A172 (cell line): ENCODE results near the gene CEP120. TPM values are rescaled to one million over a fixed set of nuclear protein-coding genes. Genes with fewer than 3 reads are reported as not detected.
A peak's percentile ranks its signal among the peaks of the same experiment; 100 is the strongest.
"Not testable (repeated sequence)": the region's sequence is repeated elsewhere in the genome, so short reads cannot be mapped to it uniquely, and the experiment has no call there.

Experiments
- DNase-seq: peaks from one replicate; pipeline ENCODE4 v3.0.0-alpha.2; 2015; ENCODE audit warnings: low spot score
- total RNA-seq: library from RNA; depleted of rRNA; stranded (reverse); fragments of >200 nt; shearing (Covaris generic); gene quantifications from 2 replicates; pipeline ENCODE4 v1.2.3, GENCODE V29; 2014

Gene CEP120
- total RNA-seq, 1 experiment from 2014 or later = 22.3 TPM

GRCh38 chr5:123387313-123387712 lies 35.9 kb downstream of the CEP120 start:
- no peak for DNase-seq

DNA sequence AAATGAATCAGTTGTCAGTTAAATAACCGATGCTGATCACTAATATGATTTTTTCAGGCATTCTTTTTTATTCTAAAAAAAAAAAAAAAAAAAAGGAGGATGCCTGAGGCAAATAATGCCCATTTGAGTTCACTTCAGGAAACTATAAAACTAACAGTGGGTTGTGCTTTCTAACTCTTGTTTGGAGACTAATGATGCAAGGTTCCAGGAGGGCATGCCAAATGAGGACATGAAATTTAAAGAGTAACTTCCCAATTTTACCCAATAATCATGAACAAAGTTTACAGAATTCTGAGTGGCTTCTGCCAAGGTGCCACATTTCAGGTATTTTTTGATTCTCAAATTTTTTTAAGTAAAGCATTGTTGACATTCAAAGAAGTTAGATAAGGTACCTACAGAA lies 41.0 kb downstream of the CEP120 start:
- DNase-seq = no peak

DNA sequence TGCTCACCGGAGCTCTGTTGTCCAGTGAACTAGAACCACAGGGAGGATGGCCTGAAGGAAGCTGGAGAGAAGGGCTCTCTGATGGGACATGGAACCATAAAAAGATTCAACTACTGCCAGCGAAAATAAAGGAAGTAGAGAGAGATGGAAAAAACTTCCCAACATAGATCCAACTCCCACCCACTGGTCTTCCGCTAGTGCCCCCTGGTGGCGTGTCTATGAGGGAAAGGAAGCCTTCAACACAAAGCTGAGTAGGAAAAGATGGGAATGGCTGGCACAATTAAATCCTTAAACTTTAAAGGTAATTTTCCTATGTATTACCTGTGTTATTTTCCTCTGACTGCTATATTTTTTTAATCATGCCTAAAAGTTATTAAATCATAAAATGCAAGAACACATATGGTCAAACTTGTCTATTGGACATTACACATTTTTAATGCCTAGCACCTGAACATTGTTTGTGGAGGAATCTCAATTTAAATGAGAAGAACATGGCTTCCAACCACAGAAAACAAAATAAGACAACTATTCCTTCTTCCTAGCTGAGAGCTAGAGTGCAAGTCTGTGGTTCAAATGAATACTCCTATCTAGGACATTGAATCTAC lies 51.5 kb downstream of the CEP120 start:
- DNase-seq = peak; percentile 27

DNA sequence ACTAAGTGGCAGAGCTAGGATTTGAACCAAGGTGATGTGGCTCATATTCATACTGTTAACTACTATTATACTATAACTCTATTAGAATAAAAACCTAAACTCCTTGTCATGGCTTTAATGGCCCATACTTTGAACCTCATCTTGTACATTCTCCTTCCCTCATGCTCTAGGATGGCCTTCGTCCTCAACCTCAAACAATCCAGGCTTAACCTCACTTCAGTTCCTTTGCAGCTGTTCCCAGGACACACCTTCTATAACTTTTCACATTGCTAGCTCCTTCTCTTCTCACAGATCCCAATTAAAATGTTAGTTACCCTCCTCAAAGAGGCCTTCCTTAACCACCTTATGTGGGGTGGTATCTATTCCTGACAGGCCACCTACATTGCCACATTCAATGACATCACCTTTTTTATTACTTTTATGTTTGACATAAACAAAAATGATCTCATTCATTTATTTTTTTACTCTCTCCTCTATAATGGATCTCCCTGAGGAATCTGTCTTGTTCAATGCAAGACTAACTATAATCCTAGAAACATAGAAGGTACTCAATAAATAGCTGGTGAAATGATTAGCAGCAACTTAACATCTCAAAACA lies 53.7 kb downstream of the CEP120 start:
- no peak for DNase-seq

GRCh38 chr5:123367739-123368138 lies 55.5 kb downstream of the CEP120 start:
- peak; percentile 1 for DNase-seq

GRCh38 chr5:123365156-123365555 lies 58.0 kb downstream of the CEP120 start:
- no peak for DNase-seq

DNA sequence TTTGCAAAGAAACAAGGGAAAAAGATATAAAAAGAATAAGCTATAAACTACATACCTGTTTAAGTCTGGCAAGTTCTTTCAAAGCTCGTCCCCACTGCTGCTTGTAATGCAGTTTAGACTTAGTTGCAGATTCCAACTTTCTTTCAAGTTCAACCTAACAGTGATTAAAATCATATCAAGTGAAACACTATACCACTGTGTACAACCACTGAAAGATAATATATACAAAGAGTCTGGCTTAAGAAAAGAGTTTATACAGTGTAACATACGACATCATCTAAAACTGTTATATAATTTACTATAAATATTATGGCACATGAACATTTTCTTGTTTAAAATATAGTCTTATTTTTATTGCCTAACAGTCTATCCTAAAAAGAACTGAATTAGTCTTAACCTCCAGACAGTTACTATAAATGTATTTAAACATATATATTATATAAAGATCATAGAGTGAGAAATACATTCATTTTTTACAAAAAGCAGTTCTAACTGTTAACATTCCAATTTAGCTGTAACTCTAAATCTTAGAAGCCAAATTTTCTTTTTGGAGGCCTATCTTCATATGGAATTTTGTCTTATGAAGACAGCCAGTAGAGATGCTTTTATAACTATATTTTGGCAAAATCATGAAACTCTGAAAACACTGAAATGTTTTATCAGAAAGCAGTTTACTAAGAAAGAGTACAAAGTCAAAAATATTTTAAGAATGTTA lies 58.6 kb downstream of the CEP120 start:
- DNase-seq = no peak

GRCh38 chr5:123360910-123361309 lies 62.3 kb downstream of the CEP120 start:
- no peak for DNase-seq

DNA sequence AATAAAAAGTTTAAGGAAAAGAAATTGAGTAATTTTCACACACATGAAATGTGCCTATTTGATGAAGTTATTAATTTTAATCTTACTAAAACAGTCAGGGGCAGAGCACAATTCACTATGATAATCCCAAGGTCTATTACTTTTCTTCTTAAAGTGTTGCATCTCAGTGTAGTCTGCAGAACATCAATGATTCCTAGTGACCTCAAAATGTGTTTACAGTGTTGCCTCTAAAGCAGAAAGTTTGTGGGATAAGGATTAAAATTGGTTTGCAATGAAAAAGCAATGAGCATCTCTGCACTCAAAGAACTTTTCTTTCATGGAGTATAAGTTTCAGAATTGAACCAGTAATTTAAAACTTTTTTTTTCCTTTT lies 63.0 kb downstream of the CEP120 start:
- DNase-seq = no peak

- DNase-seq = no peak
Observed at GRCh38 chr5:123359454-123360200, 63.6 kb downstream of the CEP120 start.

- DNase-seq = no peak
Observed at GRCh38 chr5:123358751-123359150, 64.5 kb downstream of the CEP120 start.

GRCh38 chr5:123358304-123358703 lies 64.9 kb downstream of the CEP120 start:
- DNase-seq = no peak

DNA sequence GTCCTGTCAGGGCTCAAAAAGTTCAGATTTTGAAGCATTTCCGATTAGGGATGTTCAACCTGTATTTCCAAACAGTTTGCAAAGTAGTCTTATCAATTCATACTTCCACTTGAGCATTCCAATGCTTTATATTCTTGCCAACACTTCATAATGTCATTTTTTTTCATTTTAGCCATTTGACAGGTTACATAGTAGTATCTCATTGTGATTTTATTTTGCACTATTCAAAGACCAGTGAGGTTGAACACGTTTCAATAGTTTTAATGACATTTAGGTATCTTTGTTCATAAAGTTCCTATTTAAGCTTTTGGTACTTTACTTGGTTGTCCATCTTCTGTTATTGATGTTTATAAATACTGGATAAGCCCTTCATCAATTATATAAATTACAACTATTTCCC lies 71.4 kb downstream of the CEP120 start:
- DNase-seq = no peak

DNA sequence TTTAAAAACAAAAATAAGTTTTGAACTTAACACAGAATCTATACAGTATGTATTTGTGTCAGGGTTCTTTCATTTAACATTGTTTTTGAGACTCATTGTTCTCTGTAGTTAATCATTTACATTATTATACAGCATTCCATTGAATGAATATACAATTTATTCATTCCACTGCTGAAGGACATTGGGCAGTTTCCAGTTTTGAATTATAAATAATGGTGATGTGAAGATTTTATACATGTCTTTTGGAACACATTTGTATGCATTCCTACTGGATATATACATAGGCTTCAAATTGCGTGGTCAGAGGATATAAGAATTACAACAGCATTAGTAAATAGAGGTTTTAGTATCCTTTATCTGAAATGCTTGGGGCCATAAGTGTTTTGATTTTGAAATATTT lies 72.0 kb downstream of the CEP120 start:
- DNase-seq = no peak

DNA sequence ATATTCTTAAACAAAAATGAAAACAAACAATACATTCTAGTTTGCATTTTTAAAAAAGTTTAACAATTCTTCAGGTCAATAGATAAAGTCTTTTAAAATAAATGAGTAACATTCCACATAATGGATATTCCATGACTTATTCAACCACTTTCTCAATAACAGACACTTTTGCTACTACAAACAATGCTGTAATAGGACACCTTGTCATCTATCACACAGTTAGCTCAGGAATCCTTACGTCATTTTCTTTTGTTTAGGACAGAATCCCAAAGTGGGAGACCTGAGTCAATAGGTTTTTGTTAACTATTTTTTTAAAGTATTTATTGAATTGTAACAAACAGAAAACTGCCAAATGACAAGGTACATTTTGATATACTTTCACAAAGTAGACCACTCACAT lies 72.5 kb downstream of the CEP120 start:
- DNase-seq = no peak

DNA sequence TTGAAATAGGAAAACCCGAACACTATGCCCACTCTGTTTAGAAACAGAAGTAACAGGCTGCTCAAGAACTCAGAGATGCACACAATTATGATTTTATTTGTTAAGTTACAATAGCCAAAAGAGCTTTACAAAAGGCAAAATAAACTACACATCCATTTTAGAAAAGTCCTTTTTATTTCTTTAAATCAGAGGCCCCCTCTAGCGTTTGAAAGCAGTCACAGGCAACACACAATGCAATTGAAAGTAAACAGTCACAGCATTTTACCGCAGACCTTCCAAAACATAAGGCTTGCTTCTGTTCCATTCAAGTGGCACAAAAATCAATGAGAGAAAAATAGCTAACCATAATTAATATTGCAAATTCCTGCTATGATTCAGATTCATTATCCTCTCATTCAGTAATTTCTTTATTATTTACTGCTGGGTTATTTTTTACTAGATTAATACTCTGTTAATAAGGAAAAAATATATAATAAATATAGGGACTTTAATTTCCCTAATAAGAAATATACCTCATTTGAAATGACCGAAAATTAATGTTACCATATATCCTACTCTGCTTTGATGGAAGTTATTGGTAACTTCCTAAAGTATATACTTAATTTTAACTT lies 78.3 kb downstream of the CEP120 start:
- DNase-seq = peak; percentile 3

DNA sequence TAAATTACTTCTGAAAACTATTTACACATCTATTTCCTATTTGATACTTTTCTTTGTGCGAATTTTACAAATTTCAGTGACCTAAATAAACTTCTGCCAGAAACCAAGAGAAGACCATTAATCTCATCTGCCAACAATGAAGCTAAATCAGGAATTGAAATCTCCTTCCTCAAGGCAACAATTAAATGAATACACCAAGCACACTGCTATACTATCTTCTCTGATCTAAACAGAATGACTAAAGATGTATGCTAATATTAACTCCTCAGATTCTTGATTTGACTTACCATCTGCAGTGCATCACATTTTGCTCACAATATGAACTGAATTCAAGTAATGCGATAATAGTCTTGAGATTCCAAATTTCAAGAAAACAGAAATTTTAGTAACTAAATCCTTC lies 82.3 kb downstream of the CEP120 start:
- DNase-seq = no peak

DNA sequence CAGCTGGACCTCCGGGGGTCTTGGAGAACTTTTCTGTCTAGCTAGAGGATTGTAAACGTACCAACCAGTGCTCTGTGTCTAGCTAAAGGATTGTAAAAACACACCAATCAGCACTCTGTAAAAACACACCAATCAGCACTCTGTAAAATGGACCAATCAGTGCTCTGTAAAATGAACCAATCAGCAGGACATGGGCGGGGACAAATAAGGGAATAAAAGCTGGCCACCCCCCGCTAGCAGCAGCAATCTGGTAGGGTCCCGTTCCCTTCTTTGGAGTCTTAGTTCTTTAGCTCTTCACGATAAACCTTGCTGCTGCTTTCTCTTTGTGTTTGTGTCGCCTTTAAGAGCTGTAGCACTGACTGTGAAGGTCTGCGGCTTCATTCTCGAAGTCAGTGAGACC lies 114.8 kb downstream of the CEP120 start:
- DNase-seq = not testable (repeated sequence)

DNA sequence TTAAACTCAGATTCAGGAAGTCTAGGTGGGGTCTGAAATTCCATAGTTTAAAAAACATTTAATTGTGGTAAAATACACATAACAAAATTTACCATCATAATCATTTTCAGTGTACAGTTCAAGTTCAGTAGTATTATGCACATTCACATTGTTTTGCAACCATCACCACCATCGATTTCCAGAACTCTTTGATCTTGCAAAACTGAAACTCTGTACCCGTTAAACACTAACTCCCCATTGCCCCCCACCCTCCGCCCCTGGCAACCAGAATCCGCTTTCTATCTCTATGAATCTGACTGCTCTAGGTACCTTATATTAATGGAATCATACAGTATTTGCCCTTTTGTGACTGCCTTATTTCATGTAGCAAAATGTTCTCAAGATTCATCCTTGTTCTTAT lies 117.5 kb downstream of the CEP120 start:
- DNase-seq = no peak

DNA sequence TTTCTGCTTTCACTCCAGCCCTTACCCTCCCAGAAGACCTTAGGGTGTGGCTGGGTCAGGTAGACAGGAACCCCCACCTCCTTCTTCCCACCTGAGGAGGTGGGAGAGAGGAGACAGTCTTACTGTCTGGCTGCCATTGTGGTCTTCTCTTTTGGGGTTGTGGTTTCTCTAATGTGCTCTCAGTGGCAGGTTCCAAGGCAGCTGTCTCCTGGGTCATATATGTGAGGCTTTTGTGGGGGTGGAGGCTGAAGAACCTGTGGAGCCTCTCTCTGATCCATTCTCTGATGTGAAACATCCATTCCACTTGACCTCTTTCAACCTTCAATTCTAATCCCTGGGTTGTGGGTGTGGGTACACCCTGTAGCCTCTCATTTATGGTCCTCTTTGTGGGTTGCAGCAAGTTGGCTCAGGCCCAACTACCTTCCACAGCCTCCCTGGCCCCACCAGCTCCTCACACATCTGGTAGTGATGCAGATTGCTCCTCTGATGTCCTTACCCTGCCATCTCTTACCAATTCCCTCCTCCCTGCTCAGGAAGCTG lies 118.4 kb downstream of the CEP120 start:
- DNase-seq = no peak

DNA sequence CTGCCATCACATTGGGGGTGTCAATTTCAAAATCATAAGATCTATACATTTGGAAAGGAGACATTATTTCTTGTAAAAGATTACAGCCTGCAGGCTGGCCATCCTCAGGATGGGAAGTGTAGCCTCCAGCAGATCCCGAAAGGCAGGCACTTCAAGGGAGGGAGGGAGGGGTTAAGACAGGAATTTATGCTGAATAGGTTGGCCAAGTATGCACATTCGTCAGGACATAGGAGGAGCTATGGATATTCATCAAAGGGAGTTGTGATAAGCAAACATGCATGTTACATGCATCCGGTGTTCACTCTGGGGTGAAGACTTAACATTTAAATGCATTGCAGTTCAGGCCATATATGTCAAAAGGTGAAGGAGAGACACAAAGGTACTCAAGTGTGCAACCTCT lies 119.4 kb downstream of the CEP120 start:
- no peak for DNase-seq

DNA sequence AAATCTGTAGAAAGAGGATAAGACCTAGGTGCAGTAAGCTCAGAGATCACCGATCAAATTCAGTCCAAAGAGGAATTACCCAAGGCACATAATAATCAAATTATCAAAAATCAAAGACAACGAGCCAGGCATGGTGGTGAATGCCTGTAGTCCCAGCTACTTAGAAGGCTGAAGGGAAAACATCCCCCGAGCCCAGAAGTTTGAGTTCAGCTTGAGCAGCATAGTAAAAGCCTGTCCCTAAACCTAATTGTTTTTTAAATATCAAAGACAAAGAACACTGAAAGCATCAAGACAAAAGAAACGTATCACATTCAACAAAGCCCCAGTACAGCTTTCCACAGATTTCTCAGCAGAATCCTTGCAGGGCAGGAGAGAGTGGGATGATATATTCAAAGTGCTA lies 122.9 kb downstream of the CEP120 start:
- DNase-seq = no peak
